Activated CD4-positive, alpha-beta T cell treated with anti-CD3 and anti-CD28 coated beads, Interleukin-2, Interleukin-4, amounts not matched to agents 100 ng/mL and 50 ng/mL, durations not matched to agents 16 hours and 8 hours (primary cell): Measurements from ENCODE around the gene CCT4.
A peak's percentile ranks its signal among the peaks of the same experiment; 100 is the strongest.
"Not testable (repeated sequence)": the region's sequence is repeated elsewhere in the genome, so short reads cannot be mapped to it uniquely, and the experiment has no call there.

ENCODE experiments used
- DNase-seq: peaks from one replicate; pipeline ENCODE4 v3.0.0-alpha.2; 2020; ENCODE audit warnings: low spot score

CCT4 gene, protein sequence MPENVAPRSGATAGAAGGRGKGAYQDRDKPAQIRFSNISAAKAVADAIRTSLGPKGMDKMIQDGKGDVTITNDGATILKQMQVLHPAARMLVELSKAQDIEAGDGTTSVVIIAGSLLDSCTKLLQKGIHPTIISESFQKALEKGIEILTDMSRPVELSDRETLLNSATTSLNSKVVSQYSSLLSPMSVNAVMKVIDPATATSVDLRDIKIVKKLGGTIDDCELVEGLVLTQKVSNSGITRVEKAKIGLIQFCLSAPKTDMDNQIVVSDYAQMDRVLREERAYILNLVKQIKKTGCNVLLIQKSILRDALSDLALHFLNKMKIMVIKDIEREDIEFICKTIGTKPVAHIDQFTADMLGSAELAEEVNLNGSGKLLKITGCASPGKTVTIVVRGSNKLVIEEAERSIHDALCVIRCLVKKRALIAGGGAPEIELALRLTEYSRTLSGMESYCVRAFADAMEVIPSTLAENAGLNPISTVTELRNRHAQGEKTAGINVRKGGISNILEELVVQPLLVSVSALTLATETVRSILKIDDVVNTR

DNA sequence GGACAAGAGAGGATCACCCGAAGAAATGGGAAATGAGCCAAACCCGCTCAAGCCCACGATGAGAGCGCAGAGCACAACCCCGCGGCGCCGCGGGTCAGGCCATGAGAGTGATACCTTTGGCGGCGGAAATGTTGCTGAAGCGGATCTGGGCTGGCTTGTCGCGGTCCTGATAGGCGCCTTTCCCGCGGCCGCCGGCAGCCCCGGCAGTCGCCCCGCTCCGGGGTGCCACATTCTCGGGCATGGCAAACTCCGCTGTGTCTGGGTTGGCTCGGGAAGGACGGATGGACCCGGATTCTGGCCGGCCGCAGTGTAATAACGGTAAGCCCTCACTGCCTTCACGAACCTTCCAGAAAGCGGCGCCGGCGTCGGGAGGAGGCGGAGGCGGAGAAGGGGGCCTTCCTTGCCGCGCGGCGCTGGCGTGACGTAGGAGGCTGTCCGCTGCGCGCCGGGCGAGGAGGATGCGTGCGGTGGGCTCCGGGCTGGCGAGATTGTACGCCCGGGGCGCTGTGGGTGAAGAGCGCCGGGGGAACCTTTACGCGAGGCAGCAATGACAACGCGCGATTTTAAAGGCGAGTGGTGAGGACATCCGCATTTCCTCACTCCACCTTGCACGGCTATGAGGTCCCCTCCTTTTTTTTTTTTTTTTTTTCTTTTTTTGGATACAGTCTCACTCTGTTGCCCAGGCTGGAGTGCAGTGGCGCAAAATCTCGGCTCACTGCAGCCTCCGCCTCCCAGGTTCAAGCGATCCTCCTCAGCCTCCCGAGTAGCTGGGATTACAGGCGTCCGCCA is at the start of gene CCT4:
CCT4 (minus strand) TSS at position 390 of the 789 bp plus-strand sequence; CDS start at position 241, 149 bp downstream.
- DNase-seq = peak; percentile 88

- no peak for DNase-seq
These were observed 49.4 kb upstream of the CCT4 start for GRCh38 chr2:61937886-61938285.

DNA sequence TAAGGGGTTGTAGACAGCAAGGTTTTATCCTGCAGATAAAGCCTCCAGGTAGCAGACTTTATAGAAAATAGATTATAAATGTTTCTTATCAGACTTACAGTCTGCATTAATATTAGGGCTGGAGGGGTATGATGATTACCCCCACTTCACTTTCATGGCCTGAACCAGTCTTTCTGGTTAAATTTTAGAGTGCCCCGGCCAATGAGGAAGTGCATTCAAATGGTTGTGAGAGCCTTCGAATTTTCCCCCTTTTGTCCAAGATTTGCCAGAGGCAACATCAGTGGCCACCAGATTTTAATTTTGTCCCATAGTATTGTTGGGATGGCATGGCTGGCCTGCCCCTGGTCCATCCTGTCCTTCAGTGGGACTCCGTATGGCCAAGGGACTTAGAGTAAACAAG is 48.6 kb upstream of the CCT4 start:
- no peak for DNase-seq

GRCh38 chr2:61928826-61929461 is 40.5 kb upstream of the CCT4 start:
- no peak for DNase-seq

DNA sequence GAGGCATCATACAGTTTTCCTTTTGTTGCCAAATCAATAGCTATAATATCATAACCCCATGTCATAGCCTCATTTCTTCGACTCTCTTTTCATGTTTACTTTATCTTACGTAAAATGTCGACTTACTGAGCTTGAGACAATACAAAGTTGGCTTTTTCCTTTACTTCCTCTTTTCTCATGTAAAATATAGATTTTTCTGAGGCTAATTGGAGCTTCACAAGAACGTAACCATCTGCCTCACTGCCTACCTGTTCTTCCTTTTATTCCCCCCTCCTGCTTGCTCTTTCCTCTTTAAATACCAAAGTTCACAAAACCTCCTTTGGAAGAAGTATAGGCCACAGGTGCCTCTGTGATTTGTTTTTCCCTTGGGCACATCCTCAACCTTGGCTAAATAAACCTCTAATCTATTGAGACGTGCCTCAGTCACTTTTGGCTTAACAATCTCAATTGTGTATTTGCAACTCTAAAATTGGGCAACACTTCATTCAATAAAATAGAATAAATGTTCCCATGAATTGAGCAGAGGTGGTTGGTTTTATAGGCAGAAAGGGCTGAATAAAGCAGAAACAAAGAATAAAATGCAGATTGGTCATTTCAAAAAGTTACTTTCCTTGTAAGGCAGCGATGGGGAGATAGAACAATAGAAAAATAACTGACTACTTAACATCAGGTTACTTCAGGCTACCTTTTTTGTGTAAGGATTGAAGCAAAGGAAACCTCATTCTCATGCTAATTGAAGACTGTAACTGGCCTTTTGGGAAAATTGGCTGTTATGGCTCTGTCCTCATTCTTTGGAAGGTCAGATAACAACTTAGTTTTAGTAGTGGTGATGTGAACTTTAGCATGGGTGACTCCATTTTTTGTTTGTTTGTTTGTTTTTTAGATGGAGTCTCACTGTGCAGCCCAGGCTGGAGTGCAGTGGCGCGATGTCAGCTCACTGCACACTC is 38.3 kb upstream of the CCT4 start:
- DNase-seq = no peak

DNA sequence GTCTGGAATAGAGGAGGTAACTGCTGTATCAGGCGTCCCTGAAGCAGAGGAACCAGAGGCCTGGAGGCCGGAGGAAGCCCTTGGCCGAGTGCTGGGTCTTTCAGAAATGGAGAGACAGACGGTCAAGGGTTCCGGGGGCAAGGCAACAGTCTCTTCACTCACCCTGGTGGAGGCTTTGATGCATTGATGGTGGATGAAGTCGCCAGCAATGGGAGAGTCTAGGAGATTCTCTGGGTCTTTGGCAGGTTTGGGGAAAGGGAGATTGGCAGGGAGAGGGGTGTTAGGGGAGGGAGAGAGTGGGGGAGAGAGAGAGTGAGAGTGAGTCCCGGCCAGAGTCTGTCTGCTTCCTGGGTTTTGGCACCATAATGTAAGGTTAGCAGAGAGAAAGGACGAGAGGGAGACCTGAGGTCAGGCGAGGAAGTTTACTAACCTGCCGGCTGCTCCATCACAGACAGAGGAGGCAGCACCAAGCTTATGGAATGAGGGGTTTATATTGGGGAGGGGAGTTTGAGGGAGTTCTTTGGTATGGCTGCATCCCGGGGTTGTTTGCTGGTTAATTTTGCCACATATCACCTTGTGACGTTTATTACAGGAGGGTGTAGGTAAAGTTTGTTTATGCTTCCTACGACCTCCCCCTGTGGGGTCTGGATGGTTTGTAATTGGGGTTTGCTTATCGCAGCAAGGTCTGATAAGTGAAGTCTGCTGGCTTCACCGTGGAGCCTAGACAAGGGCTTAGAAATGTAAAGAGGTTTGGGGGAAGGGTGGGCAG is 36.6 kb upstream of the CCT4 start:
- DNase-seq = no peak

DNA sequence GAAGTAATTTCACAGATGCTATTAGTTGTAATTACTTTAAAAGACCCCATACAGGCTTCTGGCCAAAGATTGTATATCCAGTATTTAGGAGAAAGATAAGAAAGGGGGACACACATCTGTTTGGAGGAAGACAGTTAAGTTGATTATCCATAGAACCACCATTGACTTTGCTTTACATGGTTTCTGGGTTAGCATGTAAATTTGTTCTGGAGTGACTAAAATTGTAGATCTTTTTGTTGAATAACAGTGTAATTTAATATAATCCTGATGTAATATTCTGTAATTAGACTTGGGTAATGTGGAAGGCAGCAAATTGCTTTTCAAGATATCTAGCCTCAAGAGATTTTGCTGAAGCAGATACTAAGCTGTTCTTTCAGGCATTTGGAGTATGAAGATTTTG is 34.3 kb upstream of the CCT4 start:
- DNase-seq = no peak

DNA sequence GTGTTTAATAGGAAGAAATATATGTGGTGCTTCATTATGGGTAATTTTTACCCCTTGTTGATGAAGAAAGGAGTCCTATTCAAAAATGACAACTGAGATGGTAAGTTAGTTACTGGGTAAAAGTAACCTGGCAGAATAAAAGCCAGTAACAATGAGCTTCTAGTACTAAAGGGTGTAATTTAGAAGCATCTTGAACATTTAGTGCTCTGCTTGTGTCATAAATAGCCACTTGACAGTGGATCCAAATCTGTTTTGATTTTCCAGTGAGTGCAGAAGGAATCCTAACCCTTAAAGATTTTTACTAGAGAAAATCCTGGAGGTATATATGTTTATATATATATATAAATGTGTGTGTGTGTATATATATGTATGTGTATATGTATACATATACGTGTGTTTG is 32.1 kb upstream of the CCT4 start:
- no peak for DNase-seq

GRCh38 chr2:61914794-61915193 is 26.3 kb upstream of the CCT4 start:
- not testable (repeated sequence) for DNase-seq

DNA sequence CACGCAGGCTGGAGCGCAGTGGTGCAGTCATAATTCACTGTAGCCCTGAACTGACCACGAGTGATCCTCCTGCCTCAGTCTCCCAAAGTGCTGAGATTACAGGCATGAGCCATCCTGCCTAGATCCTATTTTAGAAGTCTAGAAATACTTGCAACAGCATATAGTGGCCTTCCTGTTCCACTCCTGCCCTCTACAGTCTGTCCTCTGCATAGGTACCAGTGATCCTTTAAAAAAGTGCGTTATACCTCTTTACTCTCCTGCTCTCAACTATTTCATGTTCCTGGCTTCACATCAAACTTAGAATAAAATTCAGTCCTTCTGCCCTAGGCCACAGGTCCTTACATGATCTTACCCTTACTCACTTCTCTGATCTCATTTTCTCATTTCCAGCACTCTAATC is 23.1 kb upstream of the CCT4 start:
- DNase-seq = no peak

- no peak for DNase-seq
These were observed 22.1 kb upstream of the CCT4 start for GRCh38 chr2:61910603-61911002.

DNA sequence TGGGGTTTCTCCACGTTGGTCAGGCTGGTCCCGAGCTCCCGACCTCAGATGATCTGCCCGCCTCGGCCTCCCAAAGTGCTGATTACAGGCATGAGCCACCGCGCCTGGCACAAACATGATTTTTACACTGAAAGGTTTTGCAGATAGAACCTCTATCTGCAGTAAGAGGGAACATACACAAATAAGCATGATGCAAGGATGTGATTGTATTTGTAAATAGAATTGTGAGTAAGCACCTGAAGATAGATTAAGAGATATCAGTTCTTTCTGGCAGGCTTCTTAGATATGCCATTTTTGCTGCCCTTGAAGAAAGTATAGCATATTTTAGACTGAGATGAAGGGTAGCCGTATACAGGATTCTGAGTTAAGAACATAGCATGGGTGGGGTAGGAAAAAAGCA is 20.7 kb upstream of the CCT4 start:
- no peak for DNase-seq

GRCh38 chr2:61906186-61906470 is 17.7 kb upstream of the CCT4 start:
- DNase-seq = no peak

DNA sequence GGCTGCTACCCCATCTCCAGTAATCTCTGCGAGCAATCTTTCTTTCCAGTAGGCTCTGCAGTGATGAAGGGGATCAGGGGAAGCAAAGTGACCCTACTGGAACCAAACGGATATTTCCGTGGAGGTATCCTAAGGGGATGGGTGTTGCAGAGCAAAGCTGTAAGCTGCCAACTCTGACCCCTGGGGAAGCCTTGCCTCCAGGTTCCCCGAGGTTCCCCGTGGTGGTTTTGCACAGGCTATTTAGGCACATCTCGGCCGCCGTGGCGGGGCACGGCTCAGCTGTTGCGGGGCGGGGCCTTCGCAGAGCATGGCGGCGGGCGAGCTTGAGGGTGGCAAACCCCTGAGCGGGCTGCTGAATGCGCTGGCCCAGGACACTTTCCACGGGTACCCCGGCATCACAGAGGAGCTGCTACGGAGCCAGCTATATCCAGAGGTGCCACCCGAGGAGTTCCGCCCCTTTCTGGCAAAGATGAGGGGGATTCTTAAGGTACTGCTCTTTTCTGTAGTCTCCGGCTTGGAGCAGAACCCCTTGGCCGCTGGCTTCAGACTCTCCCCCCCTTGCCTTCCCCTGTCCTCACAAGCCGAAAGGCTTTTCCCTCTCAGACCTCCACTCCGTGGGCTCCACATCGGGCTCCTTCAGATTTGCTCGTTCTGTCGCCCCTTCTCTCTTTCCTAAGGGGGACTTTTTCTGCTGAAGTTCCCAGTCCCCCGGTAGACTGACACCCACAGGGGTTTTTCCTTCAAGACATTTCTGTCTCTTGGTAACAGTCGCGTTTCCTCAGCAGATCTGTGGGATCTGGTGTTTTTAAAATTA is 17.1 kb upstream of the CCT4 start, which contains the start of gene COMMD1:
COMMD1 (plus strand) TSS at position 303 of the 814 bp plus-strand sequence; CDS start at position 308, 5 bp downstream.
- DNase-seq = peak; percentile 85

DNA sequence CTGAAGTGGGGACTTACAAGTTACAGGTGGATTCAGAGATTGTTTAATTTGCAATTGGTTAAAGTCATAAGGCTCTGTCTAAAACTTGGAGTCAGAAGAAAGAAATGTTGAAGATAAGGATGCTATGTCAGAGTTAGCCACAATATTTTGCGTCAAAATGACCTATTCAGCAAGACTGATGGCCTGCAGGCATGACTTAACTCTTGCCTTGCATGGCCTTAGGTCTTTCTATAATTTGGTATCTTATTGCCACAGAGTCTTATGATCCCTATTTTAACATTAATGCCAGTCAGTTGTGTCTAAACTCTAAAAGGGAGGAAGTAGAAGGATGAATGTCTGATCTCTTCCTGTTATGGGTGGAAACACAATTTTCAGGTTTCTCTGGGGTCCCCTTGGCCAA is 11.8 kb upstream of the CCT4 start:
- no peak for DNase-seq

DNA sequence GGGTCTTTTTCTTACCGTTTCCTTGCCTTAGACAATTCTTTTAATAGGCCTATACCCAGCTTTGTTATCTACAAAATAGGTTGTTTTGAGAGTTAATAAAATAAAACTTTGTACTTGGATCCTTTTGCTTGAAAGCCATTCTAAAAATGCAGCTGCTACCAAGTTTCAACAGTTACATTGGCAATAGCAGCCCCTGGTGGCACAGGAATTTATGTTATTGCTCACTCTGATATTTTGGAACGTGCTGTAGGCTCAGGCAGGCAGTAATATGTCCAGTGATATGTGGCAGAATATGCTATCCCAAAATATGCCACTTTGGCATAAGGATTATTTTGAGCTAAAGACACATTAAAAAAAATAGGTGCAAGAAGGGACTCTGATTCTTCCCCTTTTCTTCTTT is 10.4 kb upstream of the CCT4 start:
- no peak for DNase-seq

DNA sequence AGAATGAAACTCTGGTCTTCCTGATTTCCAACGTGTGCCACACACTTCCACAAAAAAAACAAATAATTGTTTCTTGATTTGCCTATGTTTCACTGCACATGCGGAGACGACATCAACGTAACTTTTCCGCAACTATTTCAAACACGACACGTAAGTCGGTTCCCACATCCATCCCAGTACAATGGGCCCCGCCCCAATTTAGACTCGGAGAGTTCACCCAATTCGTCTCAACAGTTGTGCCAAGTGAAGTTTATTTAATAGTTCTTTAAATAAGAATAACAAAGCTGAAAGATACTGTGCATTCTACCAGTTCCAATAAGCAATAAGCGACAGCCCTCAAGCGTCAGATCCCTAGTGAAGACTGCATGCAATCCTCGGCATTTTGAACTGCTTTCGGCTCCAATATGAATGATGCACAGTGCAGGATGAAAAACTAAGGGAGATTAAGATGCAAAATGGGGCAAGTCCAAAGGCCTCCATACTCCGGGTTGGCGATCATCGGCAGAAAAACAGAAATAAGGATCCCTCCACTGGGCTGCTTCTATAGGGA is 664 bp downstream of the CCT4 start:
- peak; percentile 33 for DNase-seq

DNA sequence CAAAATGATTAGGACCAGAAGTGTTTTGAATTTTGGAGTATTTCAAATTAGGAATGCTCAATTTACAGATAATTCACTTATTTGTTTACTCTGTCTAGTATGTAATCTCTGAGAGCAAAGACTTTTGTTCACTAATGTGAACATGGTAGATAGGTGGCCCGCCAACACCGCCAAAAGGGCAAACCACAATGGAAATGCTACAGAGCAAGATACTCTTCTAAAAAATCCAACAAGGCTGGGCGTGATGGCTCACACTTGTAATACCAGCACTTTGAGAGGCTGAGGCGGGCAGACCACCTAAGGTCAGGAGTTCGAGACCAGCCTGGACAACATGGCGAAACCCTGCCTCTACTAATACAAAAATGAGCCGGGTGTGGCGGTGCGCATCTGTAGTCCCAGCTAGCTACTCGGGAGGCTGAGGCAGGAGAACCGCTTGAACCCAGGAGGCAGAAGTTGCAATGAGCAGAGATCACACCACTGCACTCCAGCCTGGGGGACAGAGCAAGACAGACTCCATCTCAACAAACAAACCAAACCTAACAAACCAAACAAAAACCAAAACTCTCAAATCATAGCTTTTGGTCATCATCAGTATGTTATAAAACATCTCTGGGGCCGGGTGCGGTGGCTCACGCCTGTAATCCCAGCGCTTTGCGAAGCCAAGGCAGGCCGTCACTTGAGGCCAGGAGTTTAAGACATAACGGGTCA is 2.4 kb downstream of the CCT4 start:
- no peak for DNase-seq

DNA sequence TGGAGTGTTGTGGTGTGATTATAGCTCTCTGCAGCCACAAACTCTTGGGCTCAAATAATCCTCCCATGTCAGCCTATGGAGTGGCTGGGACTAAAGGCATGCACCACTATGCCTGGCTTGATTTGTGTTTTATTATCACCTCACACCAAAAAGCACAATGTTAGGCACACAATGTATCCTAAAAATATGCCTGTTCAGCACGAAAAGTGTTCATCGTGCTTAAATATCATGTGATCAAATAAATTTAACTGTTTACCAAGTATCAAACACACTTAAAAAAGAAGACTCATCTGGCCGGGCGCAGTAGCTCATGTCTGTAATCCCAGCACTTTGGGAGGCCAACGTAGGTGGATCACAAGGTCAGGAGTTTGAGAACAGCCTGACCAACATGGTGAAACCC is 5.6 kb downstream of the CCT4 start:
- no peak for DNase-seq
